Fibroblast of villous mesenchyme (primary cell): Measurements from ENCODE around the gene PAK6. TPM values are rescaled to one million over a fixed set of nuclear protein-coding genes. Genes with fewer than 3 reads are reported as not detected.

Experiments
- DNase-seq: peaks from one replicate; pipeline ENCODE4 v3.0.0-alpha.2; 2010; ENCODE audit warnings: low read depth
- H3K4me3 ChIP-seq: 2 replicates; pipeline ENCODE4 v1.5.1; 2011; ENCODE audit warnings: low read depth, mild to moderate bottlenecking, low read length
- CTCF ChIP-seq: IDR thresholded peaks from 2 replicates; pipeline ENCODE4 v1.5.1; 2012; ENCODE audit warnings: low read depth, mild to moderate bottlenecking, low read length; ENCODE audit not compliant: insufficient read depth
- total RNA-seq: library from RNA; depleted of rRNA; stranded (reverse); fragments of >200 nt; gene quantifications from 2 replicates; pipeline ENCODE4 v1.2.3, GENCODE V29; 2012

PAK6 gene
- under 0.01 TPM in 2 replicates for total RNA-seq

- DNase-seq, result peak; percentile 16
- H3K4me3 ChIP-seq, result peak within 1 kb of the TSS; percentile 40
- TF ChIP-seq CTCF, result no peak
These were observed at the start of gene PAK6 for GRCh38 chr15:40238532-40239403. Gene PAK6 (plus strand): TSS chr15:40239063. CDS start chr15:40264786, 25,723 bp downstream.

- TF ChIP-seq CTCF, result no peak
- DNase-seq, result peak; percentile 50
- H3K4me3 ChIP-seq, result no peak overlapping the region
These were observed 48.3 kb upstream of the PAK6 start for GRCh38 chr15:40190591-40190990.

GRCh38 chr15:40192942-40193341 lies 45.9 kb upstream of the PAK6 start:
- no peak for TF ChIP-seq CTCF
- no peak overlapping the region for H3K4me3 ChIP-seq
- DNase-seq, result peak; percentile 46

GRCh38 chr15:40197434-40197833 lies 41.4 kb upstream of the PAK6 start:
- no peak for TF ChIP-seq CTCF
- DNase-seq, result no peak

GRCh38 chr15:40198355-40199085 lies 40.3 kb upstream of the PAK6 start:
- no peak for DNase-seq
- no peak overlapping the region for H3K4me3 ChIP-seq
- no peak for TF ChIP-seq CTCF

More at GRCh38 chr15:40197434-40197833, 41.4 kb upstream of the PAK6 start:
- H3K4me3 ChIP-seq, result no peak overlapping the region

GRCh38 chr15:40204100-40204499 lies 34.8 kb upstream of the PAK6 start:
- DNase-seq, result no peak
- no peak overlapping the region for H3K4me3 ChIP-seq
- no peak for TF ChIP-seq CTCF
